Femur (tissue), 1 donor: Measurements from ENCODE around the gene JMJD7.
A peak's percentile ranks its signal among the peaks of the same experiment; 100 is the strongest.
"Not testable (repeated sequence)": the region's sequence is repeated elsewhere in the genome, so short reads cannot be mapped to it uniquely, and the experiment has no call there.

ENCODE experiments used
- DNase-seq: peaks from one replicate; pipeline ENCODE4 v3.0.0-alpha.2; 2017

Gene JMJD7

DNA sequence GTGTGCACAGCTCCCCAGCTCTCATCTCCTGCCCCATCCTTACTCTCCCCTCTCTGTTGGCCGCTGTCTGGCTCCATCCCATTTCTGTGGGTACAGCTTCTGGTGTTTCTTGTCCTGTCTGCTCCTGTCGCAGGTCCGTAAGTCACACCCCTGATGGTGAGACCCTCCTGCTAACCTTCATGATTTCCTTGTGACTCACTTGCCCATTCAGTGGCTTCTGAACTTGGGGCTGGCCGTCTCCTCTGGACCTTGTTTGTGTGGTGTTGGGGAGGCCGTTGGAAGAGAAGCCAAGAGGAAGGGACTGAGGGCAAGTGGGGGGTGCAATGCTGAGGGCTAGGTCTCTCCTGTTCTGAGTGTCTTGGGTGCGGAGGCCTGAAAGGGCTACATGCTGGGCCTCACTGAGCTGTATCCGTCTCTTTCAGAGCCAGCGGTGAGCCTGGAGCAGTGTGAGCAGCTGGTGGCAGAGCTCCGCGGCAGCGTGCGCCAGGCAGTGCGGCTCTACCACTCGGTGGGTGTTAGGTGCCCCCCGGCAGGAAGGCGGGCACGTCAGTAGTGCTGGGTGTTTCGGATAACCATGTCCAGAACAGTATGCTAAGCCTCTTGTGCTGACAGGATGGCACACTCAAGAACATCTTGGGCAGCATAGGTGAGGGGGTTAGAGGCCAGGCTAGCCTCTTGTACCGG is 3.7 kb upstream of the JMJD7 start:
- DNase-seq: no peak

DNA sequence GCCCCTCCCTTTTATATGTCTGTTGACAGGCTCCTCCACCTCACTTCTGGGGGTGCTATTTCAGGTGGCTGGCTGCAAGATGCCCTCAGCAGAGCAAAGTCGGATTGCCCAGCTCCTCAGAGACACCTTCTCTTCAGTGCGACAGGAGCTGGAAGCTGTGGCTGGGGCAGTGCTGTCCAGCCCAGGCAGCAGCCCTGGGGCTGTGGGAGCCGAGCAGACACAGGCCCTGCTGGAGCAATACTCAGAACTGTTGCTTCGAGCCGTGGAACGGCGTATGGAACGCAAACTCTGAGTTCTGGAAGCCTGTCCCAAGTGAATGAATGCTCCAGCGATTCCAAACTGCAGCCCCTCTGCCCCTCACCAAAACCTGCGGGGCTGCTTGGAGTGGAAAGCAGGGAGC is 2.7 kb upstream of the JMJD7 start:
- DNase-seq: no peak

DNA sequence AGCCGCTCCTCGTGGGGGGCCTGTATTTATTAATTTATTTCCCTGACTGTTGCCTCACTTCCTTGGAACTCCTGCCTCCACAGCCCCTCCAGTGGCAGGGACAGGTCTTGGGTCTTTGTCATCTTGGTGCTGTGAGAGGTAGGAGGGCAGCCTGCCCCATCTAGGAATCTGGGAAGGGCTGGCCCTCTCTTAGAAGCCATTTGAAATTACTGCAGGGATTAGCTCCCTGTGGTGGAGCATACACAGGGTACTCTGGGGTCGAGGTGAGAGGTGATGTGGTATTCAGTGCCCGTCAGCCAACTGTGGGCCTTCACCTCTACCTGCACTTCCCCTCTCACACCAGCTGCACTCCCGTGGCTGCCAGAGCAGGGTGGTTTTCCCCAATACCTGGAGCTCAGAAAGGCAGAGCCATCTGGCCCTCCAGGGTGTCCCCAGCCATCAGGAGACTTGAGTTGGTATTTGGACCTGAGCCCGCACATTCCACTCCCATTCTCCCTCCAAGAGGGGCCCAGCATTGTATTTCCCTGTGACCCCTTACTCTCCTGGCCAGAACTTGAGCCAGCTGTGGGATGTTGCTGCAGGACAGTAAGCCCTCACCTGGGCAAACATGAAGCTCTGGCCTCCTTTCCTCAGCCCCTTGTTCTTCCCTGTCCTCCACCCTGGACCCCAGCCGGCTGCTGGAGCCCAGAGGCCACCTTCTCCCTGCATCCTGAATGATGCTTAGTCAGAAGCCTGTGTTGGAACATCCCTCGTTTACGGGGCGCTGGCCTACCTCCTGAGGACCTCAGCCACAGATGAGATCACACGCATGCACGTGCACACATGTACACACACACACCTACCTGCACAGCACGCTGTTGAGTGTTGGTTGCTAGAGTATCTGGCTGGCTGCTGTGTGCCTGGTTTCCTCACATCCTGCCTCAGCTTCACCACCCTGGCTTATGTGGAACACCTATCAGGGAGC is 2.0 kb upstream of the JMJD7 start:
- DNase-seq: no peak

DNA sequence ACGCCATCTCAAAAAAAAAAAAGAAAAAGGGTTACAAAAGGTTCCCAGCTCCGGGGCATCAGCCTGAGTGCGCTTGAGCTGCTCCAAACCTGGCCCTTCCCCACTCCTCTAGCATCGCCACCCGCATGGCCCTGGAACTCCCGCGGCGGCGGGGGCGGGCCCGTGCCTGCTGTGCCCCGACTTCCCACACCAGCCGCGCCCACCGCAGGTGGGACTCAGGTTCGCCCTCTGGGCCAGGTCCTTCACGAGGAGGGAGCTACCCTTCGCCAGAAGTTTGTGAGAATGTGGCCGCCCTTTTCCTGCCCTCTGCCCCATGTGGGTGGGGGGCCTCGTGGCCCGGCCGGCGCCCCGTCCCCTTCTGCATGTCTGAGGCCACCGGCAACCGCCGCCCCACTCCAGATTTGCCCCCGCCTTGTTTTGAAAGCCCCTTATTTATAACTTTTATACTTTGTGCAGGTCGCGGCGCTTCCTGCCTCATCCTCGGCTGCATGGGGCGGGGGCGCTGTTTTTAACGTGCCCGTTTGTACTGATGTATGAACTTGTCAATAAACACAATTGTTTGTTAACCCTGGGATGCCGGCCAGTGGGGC is 507 bp upstream of the JMJD7 start:
- DNase-seq: peak; percentile 55

DNA sequence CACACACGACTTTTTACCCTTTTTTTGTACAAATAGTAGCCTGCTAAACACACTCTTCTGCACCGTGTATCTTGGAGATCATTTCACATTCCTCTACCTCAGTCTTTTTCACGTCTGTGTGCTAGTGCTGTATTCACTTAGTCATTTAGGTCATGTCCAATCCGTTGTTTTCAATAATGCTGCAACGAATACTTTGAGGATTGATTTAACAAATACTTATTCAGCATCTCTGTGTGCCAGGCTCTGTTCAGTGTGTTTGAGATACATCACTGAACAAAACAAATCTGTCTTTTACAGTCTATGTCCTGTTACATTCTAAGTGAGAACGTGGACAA is 882 bp downstream of the JMJD7 start:
- DNase-seq: no peak

DNA sequence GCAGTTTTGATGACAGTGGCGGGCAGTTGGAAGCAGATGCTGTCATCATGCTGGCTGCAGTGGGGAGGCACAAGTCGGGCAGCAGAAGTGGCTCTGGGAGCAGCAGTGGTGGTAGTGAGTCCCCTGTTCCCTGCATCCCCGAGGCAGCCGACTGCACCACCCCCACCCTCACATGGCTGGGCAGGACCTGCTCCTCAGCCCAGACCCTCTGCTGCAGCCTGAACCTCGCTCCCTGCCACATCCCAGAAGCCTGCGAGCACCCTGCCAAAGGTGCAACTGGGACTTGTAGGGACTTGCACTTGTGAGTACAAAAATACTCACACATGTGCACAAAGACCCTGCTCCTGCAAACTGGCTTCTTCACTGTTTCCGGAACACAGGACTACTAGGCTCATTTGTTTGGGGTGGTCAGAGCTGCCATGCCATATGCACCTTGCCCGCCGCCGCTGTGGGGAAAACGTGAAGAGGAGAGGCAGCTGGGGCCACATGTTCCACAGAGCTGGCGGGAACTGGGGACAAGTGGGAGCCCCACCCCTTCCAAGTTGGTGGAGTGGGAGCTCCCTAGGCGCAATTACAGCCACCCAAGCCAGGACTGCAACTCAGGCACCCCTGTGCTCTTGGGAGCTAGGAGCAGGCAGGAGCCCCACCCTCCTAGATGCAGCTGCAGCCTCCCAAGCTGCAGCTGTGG is 2.2 kb downstream of the JMJD7 start:
- no peak for DNase-seq

DNA sequence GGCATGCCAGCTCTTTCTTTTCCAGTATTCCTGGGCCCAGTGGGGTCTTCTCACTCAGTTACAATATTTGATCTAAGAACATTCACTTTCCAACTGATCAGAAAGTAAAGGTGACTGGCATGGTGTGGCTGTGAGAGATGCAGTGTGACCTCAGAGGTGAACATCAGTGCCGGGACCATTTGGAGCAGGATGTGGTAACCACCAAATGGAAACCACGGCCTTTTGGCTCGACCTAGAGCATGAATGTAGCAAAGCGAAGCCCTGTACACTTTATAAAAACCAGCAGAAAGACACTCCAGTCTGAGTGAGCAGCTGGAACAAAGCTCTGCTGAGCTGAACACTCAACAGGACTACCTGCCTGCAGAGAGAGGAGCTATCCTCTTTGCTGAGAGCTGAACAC is 3.4 kb downstream of the JMJD7 start:
- DNase-seq: not testable (repeated sequence)

DNA sequence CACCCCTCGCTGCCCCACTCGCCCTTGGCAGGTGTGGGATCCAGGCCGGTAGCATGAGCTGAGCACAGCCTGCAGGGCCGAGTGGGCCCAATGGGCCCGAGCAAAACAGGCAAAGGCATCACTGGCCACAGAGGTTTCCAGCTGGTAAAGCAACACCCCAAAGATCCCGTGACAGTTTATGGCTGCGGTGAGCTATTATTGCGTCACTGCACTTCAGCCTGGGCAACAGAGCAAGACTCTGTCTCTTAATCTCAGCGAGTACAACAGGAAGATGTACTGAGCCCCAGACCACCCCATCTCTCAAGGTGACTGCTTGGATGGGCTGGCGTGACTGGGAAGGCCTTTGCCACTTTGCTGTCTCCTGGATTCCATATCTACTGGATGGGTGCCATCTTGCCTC is 4.3 kb downstream of the JMJD7 start:
- DNase-seq: no peak

DNA sequence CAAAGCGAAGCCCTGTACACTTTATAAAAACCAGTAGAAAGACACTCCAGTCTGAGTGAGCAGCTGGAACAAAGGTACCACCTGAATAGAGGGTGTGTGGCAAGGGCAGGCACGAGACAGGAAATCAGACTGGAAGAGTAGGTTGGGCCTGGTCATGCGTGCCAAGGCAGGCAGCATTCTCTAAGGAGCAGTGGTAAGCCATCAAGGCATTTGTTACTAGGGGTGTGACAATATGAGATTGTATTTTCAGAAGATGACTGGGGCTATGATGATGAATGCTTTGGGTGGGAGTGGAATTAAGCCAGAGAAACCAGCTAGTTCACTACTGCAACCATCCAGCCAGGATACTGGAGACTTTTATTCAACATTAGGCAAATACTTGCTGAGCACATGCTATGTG is 5.0 kb downstream of the JMJD7 start:
- DNase-seq: no peak

DNA sequence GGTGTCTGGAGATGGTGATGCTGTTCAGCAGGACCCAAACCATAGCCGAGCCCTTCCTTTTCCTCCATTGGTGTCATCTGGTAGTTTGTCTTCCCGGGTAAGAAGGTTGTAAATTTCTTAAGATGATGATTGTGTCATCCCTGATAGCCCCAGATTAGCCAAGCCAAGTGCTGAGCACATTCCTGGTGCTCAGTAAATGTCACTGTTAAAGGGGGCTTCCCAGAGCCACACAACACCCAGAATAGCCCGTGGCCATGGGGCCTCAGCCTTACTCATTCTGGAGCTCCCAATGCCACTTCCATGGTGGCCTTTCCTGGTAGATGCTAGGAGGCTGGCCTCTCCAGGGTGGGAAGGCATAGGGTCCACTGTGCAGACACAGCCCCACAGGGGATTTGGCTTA is 6.2 kb downstream of the JMJD7 start:
- no peak for DNase-seq

DNA sequence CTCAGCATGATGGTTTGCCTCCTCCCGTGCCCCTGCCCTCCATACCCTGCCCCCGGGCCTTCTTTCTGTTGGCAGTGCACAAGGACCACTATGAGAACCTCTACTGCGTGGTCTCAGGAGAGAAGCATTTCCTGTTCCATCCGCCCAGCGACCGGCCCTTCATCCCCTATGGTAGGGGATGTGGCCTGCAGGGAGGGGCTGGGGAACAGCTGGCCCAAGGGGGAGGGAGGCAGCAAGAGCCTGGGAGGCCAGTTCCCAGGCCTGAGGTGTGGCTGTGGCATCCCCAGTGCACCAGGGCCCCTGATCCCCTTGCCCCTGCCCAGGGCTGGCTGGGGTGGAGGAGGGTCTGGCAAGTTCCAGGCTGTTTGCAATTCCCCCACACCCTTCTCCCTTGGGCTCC is 8.2 kb downstream of the JMJD7 start:
- DNase-seq: no peak

DNA sequence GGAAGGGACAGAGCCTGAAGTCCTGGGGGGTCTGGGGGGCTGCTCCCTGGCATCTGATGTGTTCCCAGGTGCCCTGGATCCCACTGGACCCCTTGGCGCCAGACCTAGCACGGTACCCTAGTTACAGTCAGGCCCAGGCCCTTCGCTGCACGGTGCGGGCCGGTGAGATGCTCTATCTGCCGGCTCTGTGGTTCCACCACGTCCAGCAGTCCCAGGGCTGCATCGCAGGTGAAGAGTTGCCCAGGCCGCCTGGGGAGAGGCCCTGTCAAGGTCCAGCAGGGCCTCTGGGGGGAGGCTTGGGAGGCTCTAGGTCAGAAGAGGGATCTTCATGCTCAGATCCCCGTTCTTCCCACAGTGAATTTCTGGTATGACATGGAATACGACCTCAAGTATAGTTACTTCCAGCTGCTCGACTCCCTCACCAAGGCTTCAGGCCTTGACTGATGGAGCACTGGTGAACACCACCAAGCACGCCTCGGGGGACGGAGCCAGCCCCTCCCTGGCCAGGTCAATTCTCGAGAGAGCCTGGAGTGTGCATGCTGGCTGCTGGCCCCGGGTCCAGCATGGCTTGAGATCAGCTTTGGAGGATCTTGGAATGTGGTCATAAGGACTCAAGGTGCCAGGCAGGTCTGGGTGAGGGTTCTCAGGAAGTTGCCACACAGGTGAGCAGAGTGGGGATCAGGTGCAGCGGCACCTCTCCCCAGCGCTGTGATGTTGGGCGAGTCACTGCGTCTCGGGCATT is 9.0 kb downstream of the JMJD7 start:
- DNase-seq: no peak

DNA sequence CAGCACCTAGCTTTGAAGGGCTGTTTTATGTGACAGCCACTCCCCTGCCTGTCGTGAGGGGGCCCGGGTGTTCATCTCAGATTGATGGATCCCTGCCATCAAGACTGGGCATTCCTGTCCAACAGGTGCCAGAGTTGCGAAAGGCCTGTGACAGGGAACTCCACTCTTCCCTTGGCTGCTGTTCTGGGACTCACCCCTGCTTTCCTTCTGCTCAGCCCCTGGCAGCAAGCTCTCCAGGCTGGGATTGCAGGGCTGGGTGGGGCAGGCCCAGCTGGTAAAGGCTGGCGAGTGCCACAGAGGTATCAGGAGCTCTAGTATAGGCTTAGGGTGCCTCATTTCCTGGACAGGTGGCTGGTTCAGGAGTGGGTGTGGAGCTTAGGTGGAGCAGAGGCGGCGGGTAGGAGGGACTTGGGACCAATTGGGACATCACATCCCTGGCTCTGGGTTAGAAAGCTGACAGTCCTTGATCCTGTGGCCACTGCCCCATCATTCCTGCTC is 10.6 kb downstream of the JMJD7 start, which contains the start of gene PLA2G4B:
Gene PLA2G4B, plus strand, starts transcription at position 448 of the 498 bp plus-strand sequence. CDS start 67 bp downstream, outside the sequence.
- peak; percentile 49 for DNase-seq

DNA sequence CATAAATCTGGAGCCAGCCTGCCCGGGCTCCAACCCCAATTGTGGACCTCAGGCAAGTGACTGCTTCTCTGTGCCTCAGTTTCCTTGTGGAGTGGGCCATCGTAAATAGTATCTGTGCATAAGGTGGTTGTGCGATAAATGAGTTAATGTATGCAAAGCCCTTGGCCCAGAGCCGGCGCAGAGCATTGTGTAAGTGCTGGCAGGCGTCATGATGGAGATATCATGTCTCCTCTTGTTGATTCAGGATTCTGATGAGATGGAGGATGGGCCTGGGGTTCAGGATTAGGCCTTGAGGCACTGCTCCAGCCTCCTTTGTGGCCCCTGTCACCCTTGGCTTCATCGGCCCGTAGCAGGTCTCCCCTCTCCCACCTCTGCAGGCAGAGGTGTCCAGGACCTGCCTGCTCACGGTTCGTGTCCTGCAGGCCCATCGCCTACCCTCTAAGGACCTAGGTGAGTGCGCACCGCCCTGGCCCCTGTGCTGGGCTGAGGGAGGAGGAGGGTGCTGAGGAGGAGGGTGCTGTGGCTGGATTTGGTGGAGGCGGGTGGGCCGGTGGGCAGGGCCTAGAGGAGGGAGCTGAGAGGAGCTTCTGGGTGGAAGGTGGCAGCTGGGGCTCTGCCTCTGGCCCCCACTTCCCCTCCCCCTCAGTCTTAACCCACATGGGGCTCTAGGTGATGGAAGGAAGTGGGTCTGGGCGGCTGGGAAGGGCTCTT is 12.0 kb downstream of the JMJD7 start:
- DNase-seq: no peak

DNA sequence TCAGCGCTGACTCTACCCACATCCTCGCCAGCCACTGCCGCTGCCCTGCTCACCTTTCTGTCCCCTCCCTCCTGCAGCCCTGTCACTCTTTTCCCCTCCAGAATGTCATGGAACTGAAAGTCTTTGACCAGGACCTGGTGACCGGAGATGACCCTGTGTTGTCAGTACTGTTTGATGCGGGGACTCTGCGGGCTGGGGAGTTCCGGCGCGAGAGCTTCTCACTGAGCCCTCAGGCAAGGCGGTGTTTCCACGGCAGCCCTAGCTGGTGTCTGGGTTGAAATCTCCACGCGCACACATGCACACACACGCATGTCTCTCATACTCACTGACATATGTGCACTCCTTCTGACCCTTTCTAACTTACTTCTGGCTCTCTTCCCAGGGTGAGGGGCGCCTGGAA is 12.8 kb downstream of the JMJD7 start:
- DNase-seq: no peak

DNA sequence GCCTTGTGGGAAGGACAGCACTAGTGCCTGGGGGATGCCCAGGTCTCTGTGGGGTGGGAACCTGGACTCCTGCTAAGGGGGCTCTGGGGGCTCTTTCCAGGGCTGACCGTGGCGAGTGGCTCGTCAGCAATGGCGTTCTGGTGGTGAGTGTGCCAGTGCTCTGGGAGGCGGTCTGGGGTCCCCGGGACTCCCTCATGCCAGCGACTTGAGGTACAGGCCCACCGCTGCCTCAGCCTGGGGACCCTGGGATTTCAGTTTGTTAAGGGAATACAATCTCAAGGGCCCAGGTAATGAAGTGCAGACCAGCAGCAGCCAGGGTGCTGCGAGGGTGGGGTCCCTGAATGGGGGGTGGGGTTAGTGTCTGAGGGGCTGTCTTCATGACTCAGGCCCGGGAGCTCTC is 13.2 kb downstream of the JMJD7 start:
- DNase-seq: no peak

DNA sequence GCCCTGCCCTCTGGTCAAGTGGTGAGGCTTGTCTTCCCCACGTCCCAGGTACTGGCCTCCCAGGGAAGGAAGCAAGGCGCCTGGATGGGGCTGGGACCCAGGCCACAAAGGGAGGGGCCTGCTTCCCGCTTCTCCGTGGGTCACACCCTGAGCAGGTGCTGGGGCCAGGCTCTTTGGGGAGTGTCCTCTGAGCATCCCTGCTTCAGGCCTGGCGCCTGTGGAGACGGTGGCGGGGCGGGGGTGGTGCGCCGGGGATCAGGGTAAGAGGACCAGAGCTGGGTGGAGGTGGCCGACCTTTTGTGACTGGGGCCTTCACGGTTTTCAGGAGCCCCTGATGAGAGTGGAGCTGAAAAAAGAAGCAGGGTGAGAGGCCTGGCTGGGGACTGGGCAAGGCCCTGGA is 14.3 kb downstream of the JMJD7 start:
- no peak for DNase-seq

DNA sequence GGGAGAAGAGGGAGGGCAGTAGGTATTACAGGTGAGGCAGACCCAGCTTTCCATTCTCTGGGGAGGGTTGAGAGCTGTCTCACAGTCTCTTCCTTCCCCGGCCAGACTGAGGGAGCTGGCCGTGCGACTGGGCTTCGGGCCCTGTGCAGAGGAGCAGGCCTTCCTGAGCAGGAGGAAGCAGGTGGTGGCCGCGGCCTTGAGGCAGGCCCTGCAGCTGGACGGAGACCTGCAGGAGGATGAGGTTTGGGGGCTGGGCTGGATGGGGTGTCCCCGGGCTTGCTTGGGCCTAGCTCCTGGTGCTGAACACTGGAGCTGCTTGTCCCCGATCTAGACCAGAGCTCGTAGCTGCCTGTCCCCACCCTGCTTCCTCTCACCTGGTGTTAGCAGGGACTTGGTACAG is 15.7 kb downstream of the JMJD7 start:
- DNase-seq: no peak

DNA sequence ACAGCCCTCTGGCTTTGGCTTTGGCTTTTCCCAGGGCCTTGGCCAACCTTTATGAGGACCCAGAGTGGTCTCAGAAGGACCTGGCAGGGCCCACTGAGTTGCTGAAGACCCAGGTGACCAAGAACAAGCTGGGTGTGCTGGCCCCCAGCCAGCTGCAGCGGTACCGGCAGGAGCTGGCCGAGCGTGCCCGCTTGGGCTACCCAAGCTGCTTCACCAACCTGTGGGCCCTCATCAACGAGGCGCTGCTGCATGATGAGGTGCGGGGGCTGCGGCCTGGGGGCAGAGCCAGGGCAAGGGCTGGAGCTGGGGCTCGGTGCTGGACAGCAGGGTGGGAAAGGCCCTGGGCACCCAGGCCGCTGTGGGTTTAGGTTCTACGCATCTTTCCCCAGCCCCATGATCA is 16.9 kb downstream of the JMJD7 start:
- no peak for DNase-seq

DNA sequence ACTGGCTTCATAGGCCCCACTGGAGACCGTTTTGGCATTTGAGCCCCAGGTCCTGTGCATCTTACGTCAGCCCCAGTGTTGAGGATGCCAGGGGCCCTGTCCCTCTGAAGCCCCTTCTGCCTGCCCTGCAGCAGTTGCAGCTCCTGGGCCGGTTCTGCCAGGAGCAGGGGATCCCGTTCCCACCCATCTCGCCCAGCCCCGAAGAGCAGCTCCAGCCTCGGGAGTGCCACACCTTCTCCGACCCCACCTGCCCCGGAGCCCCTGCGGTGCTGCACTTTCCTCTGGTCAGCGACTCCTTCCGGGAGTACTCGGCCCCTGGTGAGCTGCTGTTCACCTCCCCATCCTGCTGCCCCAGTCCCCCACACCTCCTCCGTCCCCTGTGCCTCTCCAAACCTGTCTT is 19.3 kb downstream of the JMJD7 start:
- DNase-seq: no peak

DNA sequence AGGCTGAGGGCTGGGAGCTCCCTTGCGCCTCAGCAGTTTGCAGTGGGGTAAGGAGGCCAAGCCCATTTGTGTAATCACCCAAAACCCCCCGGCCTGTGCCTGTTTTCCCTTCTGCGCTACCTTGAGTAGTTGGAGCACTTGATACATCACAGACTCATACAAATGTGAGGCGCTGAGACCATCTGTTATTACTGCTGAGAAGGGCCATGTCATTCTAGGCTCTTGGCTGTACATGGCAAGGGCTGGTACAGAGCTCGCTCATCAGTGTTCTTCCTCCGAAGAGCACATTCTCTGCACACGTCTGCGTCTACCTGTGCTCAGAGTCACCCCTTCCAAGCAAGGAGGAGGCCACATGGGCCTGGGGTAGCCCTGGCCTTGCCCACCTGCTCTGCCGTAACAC is 20.1 kb downstream of the JMJD7 start:
- DNase-seq: no peak

DNA sequence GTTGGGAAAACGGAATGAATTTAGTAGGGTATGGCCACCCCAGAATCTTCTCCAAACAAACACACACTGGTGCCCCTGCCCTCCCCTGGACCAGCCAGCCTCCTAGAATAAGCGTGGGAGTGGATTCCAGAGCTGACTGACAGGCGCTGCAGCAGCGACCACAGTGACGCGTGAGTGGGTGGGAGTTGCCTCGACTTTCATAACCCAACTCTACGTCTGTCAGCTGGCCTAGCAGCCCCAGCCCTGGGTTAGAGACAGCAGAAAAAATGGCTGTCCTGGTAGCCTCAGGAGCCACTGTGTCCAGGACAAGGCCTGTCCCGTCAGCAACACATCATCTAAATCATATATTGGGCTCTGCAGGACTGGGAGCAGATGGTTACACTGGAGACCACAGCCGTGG is 20.7 kb downstream of the JMJD7 start:
- no peak for DNase-seq
